Right renal pelvis (tissue), 4 donors: ENCODE data around the gene EMC9. TPM values are rescaled to one million over a fixed set of nuclear protein-coding genes. Genes with fewer than 3 reads are reported as not detected.
A peak's percentile ranks its signal among the peaks of the same experiment; 100 is the strongest.

Source experiments
- DNase-seq, 4 donors: peaks; one replicate each; pipeline ENCODE4 v3.0.0-alpha.2; 2013; ENCODE audit warnings: low read depth in 4 of 4, low spot score in 3 of 4, missing footprints in 1 of 4
- polyA plus RNA-seq, 4 donors: library from polyadenylated mRNA; unstranded; fragments of 120-200 nt; gene quantifications; one replicate each; pipeline ENCODE4 v1.2.1, GENCODE V29; 2013; ENCODE audit not compliant: insufficient read length in 4 of 4

The EMC9 gene
- polyA plus RNA-seq, 4 donors = 14.5 to 24.2 (median 18.9) TPM

DNA sequence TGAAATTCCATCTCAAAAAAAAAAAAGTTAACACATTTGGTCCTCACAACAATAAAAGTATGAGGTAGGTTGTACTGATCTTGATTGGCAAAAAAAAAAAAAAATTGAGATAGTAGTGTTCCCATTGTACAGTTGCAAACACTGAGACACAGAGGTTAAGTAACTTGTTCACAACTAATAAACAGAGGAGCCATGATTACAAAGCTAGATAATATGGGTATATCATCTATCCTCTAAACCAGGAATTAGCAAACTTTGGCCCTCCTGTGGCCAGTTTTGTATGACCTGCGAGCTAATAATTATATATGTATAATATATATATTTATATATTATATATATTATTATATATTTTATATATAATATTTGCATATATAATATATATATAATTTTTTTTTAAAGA is 7.7 kb downstream of the EMC9 start:
- DNase-seq = no peak

DNA sequence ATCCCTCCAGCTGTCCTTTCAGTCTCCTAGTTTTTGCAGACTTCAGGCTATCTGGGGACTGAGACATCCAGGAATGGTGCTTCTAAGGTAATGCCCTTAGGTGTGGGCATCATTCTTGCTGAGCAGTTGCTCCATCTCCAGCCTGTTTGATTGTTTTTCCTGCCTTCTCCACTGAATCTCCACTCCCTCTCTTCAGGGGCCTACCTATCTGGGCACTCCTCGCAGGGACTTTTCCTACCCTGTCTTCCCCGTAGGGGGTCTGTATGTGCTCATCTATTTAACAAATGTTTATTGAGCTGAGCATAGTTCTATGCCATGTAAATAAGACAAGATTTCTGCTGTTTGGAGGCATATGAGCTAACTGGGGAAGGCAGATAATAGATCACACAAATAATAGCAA is 8.4 kb downstream of the EMC9 start:
- DNase-seq = no peak

- no peak for DNase-seq
Measured at GRCh38 chr14:24132061-24132685, 9.2 kb downstream of the EMC9 start.

DNA sequence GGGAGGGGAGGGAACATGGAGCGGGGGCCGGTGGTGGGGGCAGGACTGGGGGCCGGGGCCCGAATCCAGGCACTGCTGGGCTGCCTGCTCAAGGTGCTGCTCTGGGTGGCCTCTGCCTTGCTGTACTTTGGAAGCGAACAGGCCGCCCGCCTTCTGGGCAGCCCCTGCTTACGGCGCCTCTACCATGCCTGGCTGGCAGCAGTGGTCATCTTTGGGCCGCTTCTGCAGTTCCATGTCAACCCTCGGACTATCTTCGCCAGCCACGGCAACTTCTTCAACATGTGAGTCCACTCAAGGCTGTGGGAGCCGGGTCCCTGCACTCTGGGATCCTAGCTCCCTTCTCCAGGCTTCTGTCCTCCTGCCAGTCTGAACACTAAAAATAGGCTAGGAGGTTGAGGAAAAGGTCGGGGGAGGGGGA is 9.8 kb downstream of the EMC9 start:
- no peak for DNase-seq

- no peak for DNase-seq
Measured at GRCh38 chr14:24130717-24131548, 10.5 kb downstream of the EMC9 start.

DNA sequence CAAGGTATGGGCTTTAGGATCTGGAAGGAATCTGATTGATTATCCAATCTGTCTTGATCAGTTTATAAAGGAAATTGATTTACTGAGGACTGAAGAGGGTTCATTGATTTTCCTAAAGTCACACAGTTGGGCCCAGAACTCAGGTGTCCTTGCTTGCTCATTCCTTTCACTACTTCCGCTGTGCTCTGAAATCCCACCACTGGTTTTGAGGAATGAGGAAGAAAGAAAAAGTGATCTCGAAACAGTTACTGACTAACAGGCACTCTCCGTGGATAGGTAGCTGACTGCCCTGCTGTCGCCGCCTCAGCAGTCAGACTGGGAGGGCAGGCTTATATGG is 11.0 kb downstream of the EMC9 start, which contains the start of gene FITM1:
Gene FITM1, plus strand, starts transcription at position 280 of the 337 bp plus-strand sequence. CDS start 905 bp downstream, outside the sequence.
- DNase-seq = no peak

- no peak for DNase-seq
Measured at GRCh38 chr14:24129410-24129998, 11.9 kb downstream of the EMC9 start.

GRCh38 chr14:24127673-24128072 is 13.7 kb downstream of the EMC9 start:
- DNase-seq = no peak

GRCh38 chr14:24126939-24127338 is 14.5 kb downstream of the EMC9 start:
- no peak for DNase-seq

- no peak for DNase-seq
Measured at GRCh38 chr14:24123424-24124417, 17.7 kb downstream of the EMC9 start.

- DNase-seq = no peak
Measured at GRCh38 chr14:24122898-24123297, 18.5 kb downstream of the EMC9 start.

DNA sequence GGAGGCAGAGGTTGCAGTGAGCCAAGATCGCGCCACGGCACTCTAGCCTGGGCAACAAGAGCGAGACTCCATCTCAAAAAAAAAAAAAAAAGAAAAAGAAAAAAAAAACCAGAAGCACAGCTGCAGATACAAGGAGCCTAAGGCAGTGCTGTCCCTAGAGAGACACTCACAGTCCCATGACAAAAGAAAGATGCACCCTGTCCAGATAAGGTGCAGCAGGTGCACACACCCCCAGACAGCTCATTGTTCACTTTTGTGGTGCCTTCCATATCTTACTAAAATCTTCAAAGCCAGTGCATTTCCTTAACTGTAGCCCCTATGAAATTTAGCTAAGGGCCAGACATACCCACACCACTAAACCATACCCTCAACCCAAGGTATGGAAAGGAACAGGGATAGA is 19.0 kb downstream of the EMC9 start:
- DNase-seq = no peak

GRCh38 chr14:24121210-24121609 is 20.2 kb downstream of the EMC9 start:
- DNase-seq = no peak

GRCh38 chr14:24119691-24120090 is 21.7 kb downstream of the EMC9 start:
- DNase-seq = no peak

- no peak for DNase-seq
Measured at GRCh38 chr14:24117179-24117578, 24.2 kb downstream of the EMC9 start.

GRCh38 chr14:24116128-24116814 is 25.1 kb downstream of the EMC9 start:
- no peak for DNase-seq

DNA sequence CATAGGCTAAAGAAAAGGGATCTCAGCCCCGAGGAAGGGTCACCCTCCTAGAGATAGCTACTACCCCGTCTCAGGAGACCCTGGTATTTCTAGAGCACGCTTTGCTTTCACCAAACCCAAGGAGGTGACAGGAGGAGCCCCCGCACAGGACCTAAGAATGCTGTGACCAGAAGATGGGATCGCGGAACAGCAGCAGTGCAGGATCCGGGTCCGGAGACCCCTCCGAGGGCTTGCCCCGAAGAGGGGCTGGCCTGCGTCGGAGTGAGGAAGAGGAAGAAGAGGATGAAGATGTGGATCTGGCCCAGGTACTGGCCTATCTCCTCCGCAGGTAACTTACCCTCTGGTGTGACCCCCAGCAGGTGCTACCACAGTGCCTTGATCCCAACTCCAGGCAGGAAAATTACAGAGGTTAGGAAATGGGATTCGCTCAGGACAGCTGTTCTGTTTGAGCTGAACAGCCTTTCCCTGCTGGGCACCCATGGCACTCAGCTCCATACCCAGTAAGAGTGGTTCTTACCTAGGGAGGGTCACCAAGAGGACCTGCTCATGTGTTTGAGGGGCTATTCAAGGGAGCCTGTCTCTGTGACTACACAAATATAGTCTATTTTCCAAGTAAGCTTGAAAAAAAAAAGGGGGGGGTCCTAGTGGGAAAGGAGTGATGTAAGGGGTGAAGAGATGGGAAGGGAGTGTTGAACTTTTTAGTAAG is 25.8 kb downstream of the EMC9 start:
- DNase-seq = no peak

DNA sequence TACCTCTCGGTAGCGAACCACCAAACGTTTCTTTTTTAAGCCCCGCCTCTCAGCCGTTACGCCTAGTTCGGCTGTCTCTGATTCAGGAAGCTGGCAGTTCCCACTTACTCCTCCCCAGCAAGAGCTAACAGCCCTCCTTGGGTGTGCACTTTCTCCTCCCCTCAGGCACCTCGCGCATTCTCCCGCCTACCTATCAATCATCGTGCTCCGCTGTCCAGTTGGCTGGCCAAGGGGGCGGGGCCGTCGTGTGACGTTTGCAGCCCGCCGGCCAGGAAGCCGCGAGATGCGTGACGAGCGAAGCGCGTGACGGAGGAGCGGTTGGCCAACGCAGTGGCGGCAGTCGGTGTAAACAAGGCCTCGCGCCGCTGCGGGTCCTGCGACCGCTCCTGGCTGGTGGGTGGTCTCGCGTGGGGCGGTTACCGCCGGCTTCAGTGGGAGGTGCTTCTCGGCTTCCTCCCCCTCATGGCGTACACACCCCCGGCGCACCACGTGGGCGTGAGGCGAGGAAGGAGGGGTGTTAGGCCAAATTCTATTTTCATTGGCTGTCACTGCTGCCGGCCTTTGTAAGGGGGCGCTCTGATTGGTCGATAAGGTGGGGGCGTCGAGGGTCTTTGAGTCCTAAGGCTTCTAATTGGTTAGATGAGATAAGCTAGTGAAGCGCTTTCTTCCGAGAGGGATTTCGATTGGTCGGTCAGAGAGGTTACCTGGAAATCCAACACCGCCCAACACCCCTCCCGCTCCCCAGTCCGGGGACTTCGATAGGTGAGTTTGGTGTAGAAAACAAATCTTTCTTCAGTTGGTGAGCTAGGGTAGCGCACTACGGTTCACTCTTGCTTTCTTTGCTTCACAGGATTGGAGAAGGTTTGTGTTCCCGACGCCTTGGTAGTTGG is 26.6 kb downstream of the EMC9 start, which contains the start of the genes DCAF11 and NRL:
Gene DCAF11, plus strand, starts transcription at position 246 of the 890 bp plus-strand sequence. CDS start 818 bp downstream, outside the sequence.
Gene NRL, minus strand, starts transcription at position 418 of the 890 bp plus-strand sequence. CDS start 32,101 bp downstream, outside the sequence.
- DNase-seq = peak; percentile 98 to 100 (median 99)
